ENCODE measurements around the gene IL1RL1.

Gene IL1RL1

DNA sequence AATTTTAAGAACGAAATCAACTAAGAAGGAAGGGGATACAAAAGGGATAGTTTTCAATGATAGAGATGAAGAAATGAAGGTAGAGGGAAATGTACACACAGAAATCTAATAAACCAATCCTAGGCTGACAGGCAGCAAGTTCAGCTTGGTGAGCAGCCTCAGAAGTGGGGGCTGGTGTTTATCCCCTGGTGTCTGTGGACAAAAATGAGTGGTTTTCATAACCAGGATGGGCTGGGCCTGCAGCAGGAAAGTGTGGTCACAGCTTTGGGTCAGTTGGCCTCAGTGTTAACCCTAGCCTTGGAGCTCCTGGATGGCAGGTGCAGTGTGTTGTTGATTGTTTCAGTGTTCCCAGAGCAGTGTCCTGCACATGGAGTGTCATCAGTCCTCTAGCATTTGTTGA lies 58.5 kb downstream of the IL1RL1 start:
- no peak overlapping the region for H3K4me3 ChIP-seq (ENCODE audit: low read depth, low read length)
- TF ChIP-seq, protein P1, sequence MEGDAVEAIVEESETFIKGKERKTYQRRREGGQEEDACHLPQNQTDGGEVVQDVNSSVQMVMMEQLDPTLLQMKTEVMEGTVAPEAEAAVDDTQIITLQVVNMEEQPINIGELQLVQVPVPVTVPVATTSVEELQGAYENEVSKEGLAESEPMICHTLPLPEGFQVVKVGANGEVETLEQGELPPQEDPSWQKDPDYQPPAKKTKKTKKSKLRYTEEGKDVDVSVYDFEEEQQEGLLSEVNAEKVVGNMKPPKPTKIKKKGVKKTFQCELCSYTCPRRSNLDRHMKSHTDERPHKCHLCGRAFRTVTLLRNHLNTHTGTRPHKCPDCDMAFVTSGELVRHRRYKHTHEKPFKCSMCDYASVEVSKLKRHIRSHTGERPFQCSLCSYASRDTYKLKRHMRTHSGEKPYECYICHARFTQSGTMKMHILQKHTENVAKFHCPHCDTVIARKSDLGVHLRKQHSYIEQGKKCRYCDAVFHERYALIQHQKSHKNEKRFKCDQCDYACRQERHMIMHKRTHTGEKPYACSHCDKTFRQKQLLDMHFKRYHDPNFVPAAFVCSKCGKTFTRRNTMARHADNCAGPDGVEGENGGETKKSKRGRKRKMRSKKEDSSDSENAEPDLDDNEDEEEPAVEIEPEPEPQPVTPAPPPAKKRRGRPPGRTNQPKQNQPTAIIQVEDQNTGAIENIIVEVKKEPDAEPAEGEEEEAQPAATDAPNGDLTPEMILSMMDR (IDR thresholded peaks at IDR 0.05; ENCODE audit: low read depth, low read length): no peak
- DNase-seq (ENCODE audit: low read depth, low spot score): no peak
- in situ Hi-C loops (cut with HindIII; ENCODE audit: low sequenced_read_pairs): no loop called here

DNA sequence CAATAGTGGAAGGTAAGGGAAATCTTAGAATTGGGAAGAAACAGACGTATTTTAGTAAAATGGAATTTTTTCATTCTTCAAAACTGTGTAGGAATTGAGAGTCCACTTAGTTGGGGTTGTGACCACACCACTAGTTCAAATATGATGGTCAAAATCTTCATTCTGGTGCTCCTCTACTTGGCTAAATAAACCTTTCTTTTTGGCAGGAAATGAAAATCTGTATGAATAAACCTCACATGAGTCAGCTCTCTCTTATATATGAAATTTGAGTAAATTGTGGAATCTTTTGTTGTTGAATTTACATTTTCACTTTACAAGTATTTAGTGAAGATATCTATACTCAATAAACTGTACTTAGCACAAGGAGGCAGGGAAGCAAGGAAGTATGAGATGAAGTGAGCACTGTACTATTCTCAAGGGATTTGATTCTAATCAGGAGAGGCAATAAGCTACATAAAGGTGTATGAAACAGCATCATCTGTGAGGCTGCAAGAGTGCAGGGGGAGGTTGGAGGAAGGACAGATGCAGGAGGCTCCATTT lies 64.8 kb downstream of the IL1RL1 start:
- in situ Hi-C loops (cut with HindIII; ENCODE audit: low sequenced_read_pairs): no loop called here
- TF ChIP-seq, protein P1 (IDR thresholded peaks at IDR 0.05; ENCODE audit: low read depth, low read length): no peak
- DNase-seq (ENCODE audit: low read depth, low spot score): peak; percentile 4
- no peak overlapping the region for H3K4me3 ChIP-seq (ENCODE audit: low read depth, low read length)

DNA sequence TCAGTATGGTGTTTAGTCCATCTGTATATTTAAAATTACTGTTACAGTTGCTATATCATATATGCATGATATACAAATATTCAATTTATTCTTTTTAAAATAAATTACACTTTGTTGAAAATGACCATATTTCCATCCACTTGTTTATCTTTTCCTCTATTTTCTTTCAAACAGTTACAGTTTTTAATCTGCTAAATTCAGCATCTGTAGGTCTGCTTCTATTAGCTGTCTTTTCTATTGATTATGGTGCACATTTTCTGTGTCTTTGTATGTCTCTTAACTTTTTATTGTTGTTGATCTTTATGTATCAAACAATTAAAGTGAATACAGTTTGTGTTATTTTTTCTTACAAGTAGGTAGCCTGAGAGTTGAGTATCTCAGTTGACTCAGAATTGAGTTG lies 72.4 kb downstream of the IL1RL1 start:
- TF ChIP-seq, protein P1 (IDR thresholded peaks at IDR 0.05; ENCODE audit: low read depth, low read length): no peak
- in situ Hi-C loops (cut with HindIII; ENCODE audit: low sequenced_read_pairs): no loop called here
- DNase-seq (ENCODE audit: low read depth, low spot score): no peak
- H3K4me3 ChIP-seq (ENCODE audit: low read depth, low read length): no peak overlapping the region

DNA sequence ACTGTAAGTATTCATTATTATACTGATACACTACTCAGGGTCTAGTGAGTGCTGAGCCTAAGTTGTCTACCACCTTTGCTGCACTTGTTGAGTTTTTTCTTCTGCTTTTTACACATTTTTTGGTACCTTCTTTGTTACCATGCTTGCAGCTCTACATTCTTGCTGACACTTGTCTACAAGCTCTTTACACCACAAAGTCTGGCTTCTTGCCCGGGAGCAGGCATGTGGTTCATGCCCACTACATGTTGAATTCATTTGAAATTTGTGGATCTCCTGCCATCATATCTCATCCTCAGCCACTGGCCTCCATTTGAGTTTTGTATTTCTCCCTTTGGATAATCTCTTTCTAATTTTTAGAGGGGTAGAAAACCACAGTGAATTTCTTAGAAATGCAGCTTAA lies 74.2 kb downstream of the IL1RL1 start:
- TF ChIP-seq, protein P1 (IDR thresholded peaks at IDR 0.05; ENCODE audit: low read depth, low read length): no peak
- no peak overlapping the region for H3K4me3 ChIP-seq (ENCODE audit: low read depth, low read length)
- in situ Hi-C loops (cut with HindIII; ENCODE audit: low sequenced_read_pairs): no loop called here
- DNase-seq (ENCODE audit: low read depth, low spot score): no peak

DNA sequence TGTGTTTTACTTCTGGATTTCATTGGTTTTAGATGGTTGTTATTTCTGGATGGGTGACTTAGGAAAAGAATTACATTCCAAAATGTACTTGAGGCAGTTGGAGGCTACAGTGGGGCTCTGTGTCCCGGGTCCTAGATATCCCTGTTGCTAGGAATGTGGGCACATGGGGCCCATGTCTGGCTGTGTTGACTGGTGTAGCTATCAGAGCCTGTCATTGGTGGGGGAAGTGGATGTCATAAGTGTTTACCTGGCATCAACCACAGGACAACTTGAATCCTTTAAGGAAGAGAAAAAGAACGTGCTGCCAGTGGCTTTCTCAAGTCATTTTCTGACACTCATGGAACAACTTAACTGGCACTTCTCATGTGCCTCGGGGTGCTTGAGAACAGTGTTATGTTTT lies 74.6 kb downstream of the IL1RL1 start:
- no peak for DNase-seq (ENCODE audit: low read depth, low spot score)
- in situ Hi-C loops (cut with HindIII; ENCODE audit: low sequenced_read_pairs): no loop called here
- no peak overlapping the region for H3K4me3 ChIP-seq (ENCODE audit: low read depth, low read length)
- TF ChIP-seq, protein P1 (IDR thresholded peaks at IDR 0.05; ENCODE audit: low read depth, low read length): no peak

DNA sequence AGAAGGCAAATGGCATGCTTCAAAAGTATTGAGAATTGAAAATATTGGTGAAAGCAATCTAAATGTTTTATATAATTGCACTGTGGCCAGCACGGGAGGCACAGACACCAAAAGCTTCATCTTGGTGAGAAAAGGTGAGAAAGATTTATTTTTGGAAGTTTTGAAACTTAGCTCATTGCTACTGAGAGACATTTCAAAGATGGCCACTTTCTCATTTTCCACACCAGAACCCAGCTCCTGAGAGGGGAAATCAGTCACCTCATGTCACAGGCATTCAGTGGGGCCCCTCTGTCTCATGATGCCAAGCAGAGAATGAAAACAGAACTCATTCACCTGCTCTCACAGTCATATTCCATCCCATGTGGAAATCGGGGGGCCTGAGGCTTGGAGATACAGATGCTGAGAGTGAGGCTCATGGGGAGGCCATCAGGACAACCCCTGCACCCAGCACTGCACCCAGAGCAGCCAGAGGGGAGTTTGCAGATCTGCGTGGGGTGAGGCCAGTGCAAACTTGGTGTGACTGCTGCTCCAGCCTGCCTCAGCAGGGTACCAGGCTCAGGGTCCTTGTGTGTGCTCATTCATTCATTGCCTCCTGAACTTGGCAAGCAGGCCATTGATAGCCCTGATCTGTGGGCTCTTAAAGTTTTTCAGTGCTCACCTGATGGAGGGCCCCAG lies 75.6 kb downstream of the IL1RL1 start:
- TF ChIP-seq, protein P1 (IDR thresholded peaks at IDR 0.05; ENCODE audit: low read depth, low read length): no peak
- in situ Hi-C loops (cut with HindIII; ENCODE audit: low sequenced_read_pairs): no loop called here

More for the DNA sequence above, 75.6 kb downstream of the IL1RL1 start:
- no peak for DNase-seq (ENCODE audit: low read depth, low spot score)
- no peak overlapping the region for H3K4me3 ChIP-seq (ENCODE audit: low read depth, low read length)
